ENCODE data around the gene LUC7L3.

DNA sequence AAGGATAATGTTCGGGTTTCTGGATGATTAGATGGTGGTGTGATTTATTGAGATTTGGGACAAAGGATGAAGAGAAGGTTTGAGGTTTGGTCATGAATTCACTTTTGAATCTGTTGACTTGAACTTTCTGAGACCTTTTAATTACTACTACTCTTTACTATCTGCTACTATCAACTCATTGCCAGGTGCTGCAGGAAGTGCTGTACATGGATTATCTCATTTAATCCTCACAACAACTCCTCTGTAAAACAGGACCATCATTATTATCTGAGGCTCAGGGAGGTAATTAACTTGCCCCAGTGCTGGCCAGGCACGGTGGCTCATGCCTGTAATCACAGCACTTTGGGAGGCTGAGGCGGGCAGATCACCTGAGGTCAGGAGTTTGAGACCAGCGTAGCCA lies 8.8 kb upstream of the LUC7L3 start:
- TF ChIP-seq POLR2A (IDR thresholded peaks at IDR 0.05; ENCODE audit: borderline replicate concordance, extremely low read depth, insufficient read depth, insufficient read length) (no peak), SP1 (IDR thresholded peaks at IDR 0.05; ENCODE audit: low read depth) (no peak), EGR1 (IDR thresholded peaks at IDR 0.05; ENCODE audit: low read depth) (no peak), RAD21 (IDR thresholded peaks at IDR 0.05; ENCODE audit: low read depth) (no peak), POLR2AphosphoS5 (IDR thresholded peaks at IDR 0.05; ENCODE audit: low read depth, low read length) (no peak), EZH2phosphoT487 (IDR thresholded peaks at IDR 0.05; ENCODE audit: borderline replicate concordance) (no peak), SIN3A (IDR thresholded peaks at IDR 0.05; ENCODE audit: low read depth) (no peak), CEBPB (IDR thresholded peaks at IDR 0.05; ENCODE audit: low read depth) (no peak), EZH2 (IDR thresholded peaks at IDR 0.05) (no peak)
- TF ChIP-seq, protein P1, sequence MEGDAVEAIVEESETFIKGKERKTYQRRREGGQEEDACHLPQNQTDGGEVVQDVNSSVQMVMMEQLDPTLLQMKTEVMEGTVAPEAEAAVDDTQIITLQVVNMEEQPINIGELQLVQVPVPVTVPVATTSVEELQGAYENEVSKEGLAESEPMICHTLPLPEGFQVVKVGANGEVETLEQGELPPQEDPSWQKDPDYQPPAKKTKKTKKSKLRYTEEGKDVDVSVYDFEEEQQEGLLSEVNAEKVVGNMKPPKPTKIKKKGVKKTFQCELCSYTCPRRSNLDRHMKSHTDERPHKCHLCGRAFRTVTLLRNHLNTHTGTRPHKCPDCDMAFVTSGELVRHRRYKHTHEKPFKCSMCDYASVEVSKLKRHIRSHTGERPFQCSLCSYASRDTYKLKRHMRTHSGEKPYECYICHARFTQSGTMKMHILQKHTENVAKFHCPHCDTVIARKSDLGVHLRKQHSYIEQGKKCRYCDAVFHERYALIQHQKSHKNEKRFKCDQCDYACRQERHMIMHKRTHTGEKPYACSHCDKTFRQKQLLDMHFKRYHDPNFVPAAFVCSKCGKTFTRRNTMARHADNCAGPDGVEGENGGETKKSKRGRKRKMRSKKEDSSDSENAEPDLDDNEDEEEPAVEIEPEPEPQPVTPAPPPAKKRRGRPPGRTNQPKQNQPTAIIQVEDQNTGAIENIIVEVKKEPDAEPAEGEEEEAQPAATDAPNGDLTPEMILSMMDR (IDR thresholded peaks at IDR 0.05 in 2 of 3, conservative IDR thresholded peaks at IDR 0.05 in 1 of 3; ENCODE audit: borderline replicate concordance in 1 of 3, insufficient read depth in 1 of 3, low read depth in 2 of 3, low read length in 2 of 3) = no peak
- TF ChIP-seq, protein P2, sequence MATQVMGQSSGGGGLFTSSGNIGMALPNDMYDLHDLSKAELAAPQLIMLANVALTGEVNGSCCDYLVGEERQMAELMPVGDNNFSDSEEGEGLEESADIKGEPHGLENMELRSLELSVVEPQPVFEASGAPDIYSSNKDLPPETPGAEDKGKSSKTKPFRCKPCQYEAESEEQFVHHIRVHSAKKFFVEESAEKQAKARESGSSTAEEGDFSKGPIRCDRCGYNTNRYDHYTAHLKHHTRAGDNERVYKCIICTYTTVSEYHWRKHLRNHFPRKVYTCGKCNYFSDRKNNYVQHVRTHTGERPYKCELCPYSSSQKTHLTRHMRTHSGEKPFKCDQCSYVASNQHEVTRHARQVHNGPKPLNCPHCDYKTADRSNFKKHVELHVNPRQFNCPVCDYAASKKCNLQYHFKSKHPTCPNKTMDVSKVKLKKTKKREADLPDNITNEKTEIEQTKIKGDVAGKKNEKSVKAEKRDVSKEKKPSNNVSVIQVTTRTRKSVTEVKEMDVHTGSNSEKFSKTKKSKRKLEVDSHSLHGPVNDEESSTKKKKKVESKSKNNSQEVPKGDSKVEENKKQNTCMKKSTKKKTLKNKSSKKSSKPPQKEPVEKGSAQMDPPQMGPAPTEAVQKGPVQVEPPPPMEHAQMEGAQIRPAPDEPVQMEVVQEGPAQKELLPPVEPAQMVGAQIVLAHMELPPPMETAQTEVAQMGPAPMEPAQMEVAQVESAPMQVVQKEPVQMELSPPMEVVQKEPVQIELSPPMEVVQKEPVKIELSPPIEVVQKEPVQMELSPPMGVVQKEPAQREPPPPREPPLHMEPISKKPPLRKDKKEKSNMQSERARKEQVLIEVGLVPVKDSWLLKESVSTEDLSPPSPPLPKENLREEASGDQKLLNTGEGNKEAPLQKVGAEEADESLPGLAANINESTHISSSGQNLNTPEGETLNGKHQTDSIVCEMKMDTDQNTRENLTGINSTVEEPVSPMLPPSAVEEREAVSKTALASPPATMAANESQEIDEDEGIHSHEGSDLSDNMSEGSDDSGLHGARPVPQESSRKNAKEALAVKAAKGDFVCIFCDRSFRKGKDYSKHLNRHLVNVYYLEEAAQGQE (IDR thresholded peaks at IDR 0.05; ENCODE audit: low read depth) = no peak
